SK-N-SH (cell line): ENCODE measurements around the gene MYO18B.

ENCODE experiments used
- CHD2 ChIP-seq: fragments of 150-350 bp; IDR thresholded peaks from 2 replicates; pipeline ENCODE4 v1.6.1; 2018; ENCODE audit warnings: low read length; ENCODE audit not compliant: partially characterized antibody
- ELF1 ChIP-seq: IDR thresholded peaks from 2 replicates; pipeline ENCODE4 v1.4.0; 2012
- EZH2phosphoT487 ChIP-seq: fragments of 200-600 bp; sonication (generic); IDR thresholded peaks from 2 replicates; pipeline ENCODE4 v1.6.1; 2017; ENCODE audit warnings: low read depth, mixed run types, mild to moderate bottlenecking, antibody characterized with exemption, moderate library complexity, borderline replicate concordance
- RCOR1 ChIP-seq: fragments of 150-350 bp; IDR thresholded peaks from 2 replicates; pipeline ENCODE4 v1.6.1; 2017; ENCODE audit warnings: antibody characterized with exemption, low read length
- REST ChIP-seq: IDR thresholded peaks from 2 replicates; pipeline ENCODE4 v1.6.1; 2012; ENCODE audit warnings: mild to moderate bottlenecking, low read depth, low read length, moderate library complexity
- SIN3A ChIP-seq: IDR thresholded peaks from 2 replicates; pipeline ENCODE4 v1.6.1; 2012; ENCODE audit warnings: low read depth, mild to moderate bottlenecking, low read length, moderate library complexity, borderline replicate concordance
- SMC3 ChIP-seq: IDR thresholded peaks from 2 replicates; pipeline ENCODE4 v1.6.1; 2012; ENCODE audit warnings: low read depth, low read length, improper control_type of control experiment
- TEAD4 ChIP-seq: IDR thresholded peaks from 2 replicates; pipeline ENCODE4 v1.4.0; 2012; ENCODE audit warnings: mild to moderate bottlenecking, borderline replicate concordance; ENCODE audit not compliant: insufficient read depth
- USF1 ChIP-seq: IDR thresholded peaks from 2 replicates; pipeline ENCODE4 v1.4.0; 2012; ENCODE audit warnings: low read depth, borderline replicate concordance
- USF2 ChIP-seq: fragments of 150-350 bp; IDR thresholded peaks from 2 replicates; pipeline ENCODE4 v1.6.1; 2017; ENCODE audit warnings: antibody characterized with exemption, low read length, low read depth, borderline replicate concordance
- YY1 ChIP-seq: IDR thresholded peaks from 2 replicates; pipeline ENCODE4 v1.4.0; 2012; ENCODE audit warnings: low read depth, mild to moderate bottlenecking
- TF ChIP-seq, protein P1 (sequence below): fragments of 200-600 bp; sonication (generic); IDR thresholded peaks from 2 replicates; pipeline ENCODE4 v1.6.1; 2017; ENCODE audit warnings: antibody characterized with exemption, mild to moderate bottlenecking, moderate library complexity
- TF ChIP-seq, protein P2 (sequence below): IDR thresholded peaks from 2 replicates; pipeline ENCODE4 v1.4.0; 2012; ENCODE audit warnings: low read depth

DNA sequence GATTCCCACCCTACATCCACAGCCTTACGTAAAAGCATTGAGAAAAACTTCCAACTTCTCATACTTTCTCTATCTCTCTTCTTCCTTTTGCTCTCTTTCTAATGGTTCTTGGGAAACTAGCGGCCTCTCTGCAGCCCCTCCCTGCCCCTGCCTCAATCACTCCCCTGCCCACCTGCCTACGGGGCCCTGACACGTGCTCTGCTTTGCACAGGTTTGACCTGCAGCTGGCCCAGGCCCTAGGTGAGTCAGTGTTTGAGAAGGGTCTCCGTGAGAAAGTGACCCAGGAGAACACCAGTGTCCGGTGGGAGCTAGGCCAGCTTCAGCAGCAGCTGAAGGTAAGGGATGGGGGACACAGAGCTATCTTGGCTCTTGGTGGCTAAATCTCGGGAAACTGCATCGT lies 160.4 kb downstream of the MYO18B start:
- TF ChIP-seq SMC3 (no peak), ELF1 (no peak), REST (no peak), EZH2phosphoT487 (no peak), RCOR1 (no peak), TEAD4 (no peak), YY1 (no peak), CHD2 (no peak), SIN3A (no peak), USF2 (no peak), USF1 (no peak)
- TF ChIP-seq, protein P1, sequence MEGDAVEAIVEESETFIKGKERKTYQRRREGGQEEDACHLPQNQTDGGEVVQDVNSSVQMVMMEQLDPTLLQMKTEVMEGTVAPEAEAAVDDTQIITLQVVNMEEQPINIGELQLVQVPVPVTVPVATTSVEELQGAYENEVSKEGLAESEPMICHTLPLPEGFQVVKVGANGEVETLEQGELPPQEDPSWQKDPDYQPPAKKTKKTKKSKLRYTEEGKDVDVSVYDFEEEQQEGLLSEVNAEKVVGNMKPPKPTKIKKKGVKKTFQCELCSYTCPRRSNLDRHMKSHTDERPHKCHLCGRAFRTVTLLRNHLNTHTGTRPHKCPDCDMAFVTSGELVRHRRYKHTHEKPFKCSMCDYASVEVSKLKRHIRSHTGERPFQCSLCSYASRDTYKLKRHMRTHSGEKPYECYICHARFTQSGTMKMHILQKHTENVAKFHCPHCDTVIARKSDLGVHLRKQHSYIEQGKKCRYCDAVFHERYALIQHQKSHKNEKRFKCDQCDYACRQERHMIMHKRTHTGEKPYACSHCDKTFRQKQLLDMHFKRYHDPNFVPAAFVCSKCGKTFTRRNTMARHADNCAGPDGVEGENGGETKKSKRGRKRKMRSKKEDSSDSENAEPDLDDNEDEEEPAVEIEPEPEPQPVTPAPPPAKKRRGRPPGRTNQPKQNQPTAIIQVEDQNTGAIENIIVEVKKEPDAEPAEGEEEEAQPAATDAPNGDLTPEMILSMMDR: no peak
- TF ChIP-seq, protein P2, sequence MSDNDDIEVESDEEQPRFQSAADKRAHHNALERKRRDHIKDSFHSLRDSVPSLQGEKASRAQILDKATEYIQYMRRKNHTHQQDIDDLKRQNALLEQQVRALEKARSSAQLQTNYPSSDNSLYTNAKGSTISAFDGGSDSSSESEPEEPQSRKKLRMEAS: no peak
